Measurements from ENCODE around the gene MAD1L1. TPM values are rescaled to one million over a fixed set of nuclear protein-coding genes. Genes with fewer than 3 reads are reported as not detected.

MAD1L1 gene
- total and polyA plus RNA-seq, 4 donors, result 12.8 to 20.7 (median 16.5) TPM

DNA sequence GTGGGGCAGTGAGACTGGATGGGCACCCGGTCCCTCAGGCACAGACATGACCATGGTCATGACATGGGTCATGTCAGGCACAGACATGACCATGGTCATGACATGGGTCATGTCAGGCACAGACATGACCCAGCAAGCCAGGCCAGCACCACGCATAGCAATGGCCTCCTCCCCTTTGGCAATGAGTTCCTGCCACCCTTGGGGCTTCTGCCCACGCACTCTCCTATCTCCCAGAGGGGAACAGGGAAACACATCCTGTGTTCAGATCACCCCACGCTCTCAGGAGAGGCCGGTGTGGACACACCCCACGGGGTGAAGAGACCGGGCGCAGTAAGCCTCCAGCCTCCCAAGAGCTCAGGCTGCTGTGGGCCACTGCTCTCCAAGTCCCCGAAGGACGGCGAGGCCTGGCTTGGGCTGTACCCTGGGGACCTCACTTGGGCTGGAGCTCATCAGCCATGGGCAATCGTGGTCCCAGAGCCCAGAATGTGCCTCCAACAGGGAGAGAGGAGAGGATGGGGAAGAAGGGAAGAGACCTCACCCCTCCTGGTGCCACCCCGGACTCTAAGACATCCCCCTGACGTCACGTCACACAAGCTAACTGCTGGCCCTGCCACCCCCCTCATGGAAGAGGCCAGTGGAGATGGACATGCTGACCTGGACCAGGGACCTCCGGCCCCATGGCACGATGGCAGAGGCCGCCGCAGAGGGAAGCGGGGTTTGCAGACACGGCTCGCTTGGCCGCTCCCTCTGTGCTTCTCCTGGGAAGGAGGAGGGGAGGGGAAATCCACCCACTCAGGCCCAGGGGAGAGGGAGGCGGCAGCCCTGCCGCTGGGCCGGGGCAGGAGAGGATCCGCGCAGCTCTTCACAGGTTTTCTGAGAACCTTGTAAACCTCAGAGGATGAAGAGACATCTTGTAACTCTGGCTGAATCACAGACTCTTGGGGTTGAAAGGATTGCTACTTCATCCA, 293.0 kb downstream of the MAD1L1 start:
- DNase-seq (ENCODE audit: low spot score), result no peak
- WGBS, result 84% methylated on average over 28 of the region's 28 CpGs
- TF ChIP-seq JUND (IDR thresholded peaks at IDR 0.05) (no peak), SP1 (IDR thresholded peaks at IDR 0.05) (no peak), ATF3 (IDR thresholded peaks at IDR 0.05) (no peak), TAF1 (conservative IDR thresholded peaks at IDR 0.05) (no peak), MAX (IDR thresholded peaks at IDR 0.05) (no peak), NR2F2 (IDR thresholded peaks at IDR 0.05) (no peak), HNF4A (conservative IDR thresholded peaks at IDR 0.05) (no peak), RAD21 (IDR thresholded peaks at IDR 0.05) (no peak), EGR1 (IDR thresholded peaks at IDR 0.05; ENCODE audit: low read depth in 2 of 2) (no peak), RXRA (IDR thresholded peaks at IDR 0.05) (no peak)
- TF ChIP-seq, protein P1, sequence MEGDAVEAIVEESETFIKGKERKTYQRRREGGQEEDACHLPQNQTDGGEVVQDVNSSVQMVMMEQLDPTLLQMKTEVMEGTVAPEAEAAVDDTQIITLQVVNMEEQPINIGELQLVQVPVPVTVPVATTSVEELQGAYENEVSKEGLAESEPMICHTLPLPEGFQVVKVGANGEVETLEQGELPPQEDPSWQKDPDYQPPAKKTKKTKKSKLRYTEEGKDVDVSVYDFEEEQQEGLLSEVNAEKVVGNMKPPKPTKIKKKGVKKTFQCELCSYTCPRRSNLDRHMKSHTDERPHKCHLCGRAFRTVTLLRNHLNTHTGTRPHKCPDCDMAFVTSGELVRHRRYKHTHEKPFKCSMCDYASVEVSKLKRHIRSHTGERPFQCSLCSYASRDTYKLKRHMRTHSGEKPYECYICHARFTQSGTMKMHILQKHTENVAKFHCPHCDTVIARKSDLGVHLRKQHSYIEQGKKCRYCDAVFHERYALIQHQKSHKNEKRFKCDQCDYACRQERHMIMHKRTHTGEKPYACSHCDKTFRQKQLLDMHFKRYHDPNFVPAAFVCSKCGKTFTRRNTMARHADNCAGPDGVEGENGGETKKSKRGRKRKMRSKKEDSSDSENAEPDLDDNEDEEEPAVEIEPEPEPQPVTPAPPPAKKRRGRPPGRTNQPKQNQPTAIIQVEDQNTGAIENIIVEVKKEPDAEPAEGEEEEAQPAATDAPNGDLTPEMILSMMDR (IDR thresholded peaks at IDR 0.05; ENCODE audit: low read depth, low read length, missing input control), result no peak
- no peak overlapping the region for H3K9ac ChIP-seq (ENCODE audit: low read depth in 1 of 2, low read length in 2 of 2)
- peak overlapping the region in 1 of 3 donors; percentile 11 for H3K4me3 ChIP-seq (ENCODE audit: low read depth in 1 of 3, low read length in 3 of 3)
- no peaks in the 10 kb centered on the region for H3K27me3 ChIP-seq (ENCODE audit: control insufficient read depth in 4 of 4, insufficient read depth in 4 of 4, low read length in 3 of 4)
- peak overlapping the region in 1 of 2 donors; percentile 25 for H3K27ac ChIP-seq (ENCODE audit: low read depth in 1 of 2, low read length in 2 of 2)
- H3K36me3 ChIP-seq (ENCODE audit: control insufficient read depth in 4 of 4, insufficient read depth in 3 of 4, low read depth in 1 of 4, low read length in 3 of 4), result no peaks in the 10 kb centered on the region
- no peaks in the 10 kb centered on the region for H3K9me3 ChIP-seq (ENCODE audit: control insufficient read depth in 4 of 4, low read length in 3 of 4)
- no peaks in the 10 kb centered on the region for H3K4me1 ChIP-seq (ENCODE audit: control insufficient read depth in 4 of 4, insufficient read depth in 4 of 4, low read length in 3 of 4)

DNA sequence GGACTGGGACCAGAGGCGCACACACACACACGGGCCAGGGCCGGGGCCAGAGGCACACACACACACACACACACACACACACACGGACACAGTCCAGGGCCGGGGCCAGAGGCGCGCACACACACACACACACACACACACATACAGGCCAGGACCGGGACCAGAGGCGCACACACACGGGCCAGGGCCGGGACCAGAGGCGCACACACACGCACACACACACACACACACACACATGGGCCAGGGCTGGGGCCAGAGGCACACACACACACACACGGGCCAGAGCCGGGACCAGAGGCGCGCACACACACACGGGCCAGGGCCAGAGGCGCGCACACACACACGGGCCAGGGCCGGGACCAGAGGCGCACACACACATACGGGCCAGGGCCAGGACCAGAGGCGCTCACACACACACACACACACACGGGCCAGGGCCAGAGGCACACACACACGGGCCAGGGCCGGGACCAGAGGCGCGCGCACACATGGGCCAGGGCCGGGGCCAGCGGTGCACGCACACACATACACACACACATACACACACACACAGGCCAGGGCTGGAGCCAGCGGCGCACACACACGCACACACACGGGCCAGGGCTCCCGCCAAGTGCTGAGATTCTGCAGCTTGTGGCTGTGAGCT, 293.8 kb downstream of the MAD1L1 start:
- no peaks in the 10 kb centered on the region for H3K9me3 ChIP-seq (ENCODE audit: control insufficient read depth in 4 of 4, low read length in 3 of 4)
- no peak overlapping the region for H3K9ac ChIP-seq (ENCODE audit: low read depth in 1 of 2, low read length in 2 of 2)
- H3K27me3 ChIP-seq (ENCODE audit: control insufficient read depth in 4 of 4, insufficient read depth in 4 of 4, low read length in 3 of 4), result no peaks in the 10 kb centered on the region
- no peaks in the 10 kb centered on the region for H3K4me1 ChIP-seq (ENCODE audit: control insufficient read depth in 4 of 4, insufficient read depth in 4 of 4, low read length in 3 of 4)
- no peaks in the 10 kb centered on the region for H3K36me3 ChIP-seq (ENCODE audit: control insufficient read depth in 4 of 4, insufficient read depth in 3 of 4, low read depth in 1 of 4, low read length in 3 of 4)
- WGBS, result 91% methylated on average over 39 of the region's 39 CpGs
- TF ChIP-seq NR2F2 (IDR thresholded peaks at IDR 0.05), result no peak
- TF ChIP-seq HNF4A (conservative IDR thresholded peaks at IDR 0.05), result no peak
- no peak for TF ChIP-seq YY1 (IDR thresholded peaks at IDR 0.05)
- no peak for TF ChIP-seq TAF1 (conservative IDR thresholded peaks at IDR 0.05)
- no peak for TF ChIP-seq RAD21 (IDR thresholded peaks at IDR 0.05)
- no peak for TF ChIP-seq HNF4G (IDR thresholded peaks at IDR 0.05)
- no peak for TF ChIP-seq GABPA (IDR thresholded peaks at IDR 0.05 in 1 of 2, conservative IDR thresholded peaks at IDR 0.05 in 1 of 2)
- no peak for TF ChIP-seq REST (IDR thresholded peaks at IDR 0.05)
- TF ChIP-seq EGR1 (IDR thresholded peaks at IDR 0.05; ENCODE audit: low read depth in 2 of 2), result no peak
- no peak for TF ChIP-seq FOXA1 (IDR thresholded peaks at IDR 0.05)
- TF ChIP-seq, protein P1 (IDR thresholded peaks at IDR 0.05; ENCODE audit: low read depth, low read length, missing input control), result no peak
- TF ChIP-seq ZBTB33 (IDR thresholded peaks at IDR 0.05), result no peak
- no peak for TF ChIP-seq ATF3 (IDR thresholded peaks at IDR 0.05)
- no peak for TF ChIP-seq MAX (IDR thresholded peaks at IDR 0.05)
- no peak for TF ChIP-seq SP1 (IDR thresholded peaks at IDR 0.05)
- H3K4me3 ChIP-seq (ENCODE audit: low read depth in 1 of 3, low read length in 3 of 3), result no peak overlapping the region
- no peak overlapping the region for H3K27ac ChIP-seq (ENCODE audit: low read depth in 1 of 2, low read length in 2 of 2)
- no peak for DNase-seq (ENCODE audit: low spot score)
